ENCODE data around the gene RHEB.

RHEB gene

GRCh38 chr7:151529842-151530241 is 10.1 kb upstream of the RHEB start:
- H3K27ac ChIP-seq (ENCODE audit: low read depth, low read length) = no peak overlapping the region
- no peak overlapping the region for H3K4me2 ChIP-seq (ENCODE audit: low read length)
- no peaks in the 10 kb centered on the region for H3K4me1 ChIP-seq (ENCODE audit: control insufficient read depth, low read length)
- H3K36me3 ChIP-seq (ENCODE audit: control insufficient read depth, low read length) = no peaks in the 10 kb centered on the region
- H3K9me3 ChIP-seq (ENCODE audit: control insufficient read depth, insufficient read depth, low read length) = peaks cover 14% of the 10 kb centered on the region; the same call in 1 of the 2 replicates
- no peak overlapping the region for H3K4me3 ChIP-seq (ENCODE audit: low read length)
- H3K9me2 ChIP-seq (replicated peaks; ENCODE audit: control insufficient read depth, low read length) = no peaks in the 10 kb centered on the region
- no peaks in the 10 kb centered on the region for H3K27me3 ChIP-seq (ENCODE audit: control insufficient read depth, low read length)
- TF ChIP-seq EZH2phosphoT487 (IDR thresholded peaks at IDR 0.05; ENCODE audit: borderline replicate concordance, low read length) = no peak
- TF ChIP-seq CTCF (IDR thresholded peaks at IDR 0.05; ENCODE audit: low read depth, low read length, poor library complexity, severe bottlenecking) = no peak
- H4K20me1 ChIP-seq (ENCODE audit: control insufficient read depth, insufficient read depth, low read depth, low read length) = no peaks in the 10 kb centered on the region
- no peaks in the 10 kb centered on the region for H3F3A ChIP-seq (ENCODE audit: control insufficient read depth, insufficient read depth)
- H3K79me2 ChIP-seq (ENCODE audit: control insufficient read depth, low read length) = no peaks in the 10 kb centered on the region

- H3K79me2 ChIP-seq (ENCODE audit: control insufficient read depth, low read length) = no peaks in the 10 kb centered on the region
- 0 out of 2 replicates have a peak, but pooled peaks cover 2% of the 10 kb centered on the region for H3F3A ChIP-seq (ENCODE audit: control insufficient read depth, insufficient read depth)
- H3K36me3 ChIP-seq (ENCODE audit: control insufficient read depth, low read length) = no peaks in the 10 kb centered on the region
Measured at GRCh38 chr7:151524845-151525244, 5.2 kb upstream of the RHEB start.

DNA sequence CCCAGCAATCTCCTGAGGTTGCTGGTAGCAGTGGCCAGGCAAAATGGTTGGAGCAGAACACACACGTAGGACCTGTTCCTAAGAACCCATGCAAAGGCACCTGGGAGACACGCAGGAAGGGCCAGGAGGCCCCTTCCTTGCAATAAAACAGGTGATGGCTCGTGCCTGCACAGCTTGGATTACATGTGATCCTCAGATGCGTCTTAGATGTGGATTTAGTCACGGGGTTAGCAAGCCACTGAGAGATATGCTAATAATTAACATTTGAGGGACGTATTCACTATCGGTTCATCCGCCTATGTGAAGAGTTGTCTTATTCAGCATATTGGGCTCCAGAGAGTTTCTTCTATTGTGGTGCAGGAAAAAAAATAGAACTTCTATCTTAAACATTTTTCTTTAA is 4.6 kb upstream of the RHEB start:
- no peak overlapping the region for H3K4me3 ChIP-seq (ENCODE audit: low read length)
- no peak overlapping the region for H3K27ac ChIP-seq (ENCODE audit: low read depth, low read length)
- H4K20me1 ChIP-seq (ENCODE audit: control insufficient read depth, insufficient read depth, low read depth, low read length) = no peaks in the 10 kb centered on the region
- peaks cover under 1% of the 10 kb centered on the region; the same call in 1 of the 2 replicates for H3K79me2 ChIP-seq (ENCODE audit: control insufficient read depth, low read length)
- 0 out of 2 replicates have a peak, but pooled peaks cover 2% of the 10 kb centered on the region for H3F3A ChIP-seq (ENCODE audit: control insufficient read depth, insufficient read depth)
- H3K27me3 ChIP-seq (ENCODE audit: control insufficient read depth, low read length) = peaks cover 5% of the 10 kb centered on the region; the same call in 1 of the 2 replicates
- H3K9me2 ChIP-seq (replicated peaks; ENCODE audit: control insufficient read depth, low read length) = no peaks in the 10 kb centered on the region
- TF ChIP-seq EZH2phosphoT487 (IDR thresholded peaks at IDR 0.05; ENCODE audit: borderline replicate concordance, low read length) (no peak), CTCF (IDR thresholded peaks at IDR 0.05; ENCODE audit: low read depth, low read length, poor library complexity, severe bottlenecking) (no peak)
- peaks cover 6% of the 10 kb centered on the region for H3K4me1 ChIP-seq (ENCODE audit: control insufficient read depth, low read length)
- no peak overlapping the region for H3K4me2 ChIP-seq (ENCODE audit: low read length)
- H3K9me3 ChIP-seq (ENCODE audit: control insufficient read depth, insufficient read depth, low read length) = peaks cover 8% of the 10 kb centered on the region
- H3K36me3 ChIP-seq (ENCODE audit: control insufficient read depth, low read length) = no peaks in the 10 kb centered on the region

More at GRCh38 chr7:151524845-151525244, 5.2 kb upstream of the RHEB start:
- no peak for TF ChIP-seq CTCF (IDR thresholded peaks at IDR 0.05; ENCODE audit: low read depth, low read length, poor library complexity, severe bottlenecking)
- TF ChIP-seq EZH2phosphoT487 (IDR thresholded peaks at IDR 0.05; ENCODE audit: borderline replicate concordance, low read length) = no peak
- Histone ChIP-seq H3K9me3 (ENCODE audit: control insufficient read depth, insufficient read depth, low read length) (peaks cover 10% of the 10 kb centered on the region), H3K4me1 (ENCODE audit: control insufficient read depth, low read length) (peaks cover 6% of the 10 kb centered on the region), H3K27me3 (ENCODE audit: control insufficient read depth, low read length) (peaks cover 5% of the 10 kb centered on the region; the same call in 1 of the 2 replicates), H4K20me1 (ENCODE audit: control insufficient read depth, insufficient read depth, low read depth, low read length) (no peaks in the 10 kb centered on the region), H3K27ac (ENCODE audit: low read depth, low read length) (no peak overlapping the region), H3K9me2 (replicated peaks; ENCODE audit: control insufficient read depth, low read length) (no peaks in the 10 kb centered on the region), H3K4me2 (ENCODE audit: low read length) (no peak overlapping the region), H3K4me3 (ENCODE audit: low read length) (no peak overlapping the region)
